ENCODE results near the gene TDG.
"Not testable (repeated sequence)": the region's sequence is repeated elsewhere in the genome, so short reads cannot be mapped to it uniquely, and the experiment has no call there.

Gene TDG

DNA sequence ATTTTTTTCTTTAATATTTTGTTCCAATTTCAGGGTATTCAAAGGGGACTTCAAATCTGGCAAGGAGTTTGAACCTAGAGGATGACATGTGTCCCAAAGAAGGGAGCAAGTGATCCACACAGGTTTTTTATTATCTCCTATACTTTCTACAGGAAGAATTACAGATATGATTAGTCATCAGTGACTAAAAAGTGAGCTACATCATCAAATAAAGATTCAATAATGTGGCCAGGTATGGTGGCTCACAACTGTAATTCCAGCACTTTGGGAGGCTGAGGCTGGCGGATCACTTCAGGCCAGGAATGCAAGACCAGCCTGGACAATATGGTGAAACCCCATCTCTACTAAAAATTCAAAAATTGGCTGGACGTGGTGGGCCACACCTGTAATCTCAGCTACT is 60.1 kb downstream of the TDG start:
- DNase-seq, result no peak

DNA sequence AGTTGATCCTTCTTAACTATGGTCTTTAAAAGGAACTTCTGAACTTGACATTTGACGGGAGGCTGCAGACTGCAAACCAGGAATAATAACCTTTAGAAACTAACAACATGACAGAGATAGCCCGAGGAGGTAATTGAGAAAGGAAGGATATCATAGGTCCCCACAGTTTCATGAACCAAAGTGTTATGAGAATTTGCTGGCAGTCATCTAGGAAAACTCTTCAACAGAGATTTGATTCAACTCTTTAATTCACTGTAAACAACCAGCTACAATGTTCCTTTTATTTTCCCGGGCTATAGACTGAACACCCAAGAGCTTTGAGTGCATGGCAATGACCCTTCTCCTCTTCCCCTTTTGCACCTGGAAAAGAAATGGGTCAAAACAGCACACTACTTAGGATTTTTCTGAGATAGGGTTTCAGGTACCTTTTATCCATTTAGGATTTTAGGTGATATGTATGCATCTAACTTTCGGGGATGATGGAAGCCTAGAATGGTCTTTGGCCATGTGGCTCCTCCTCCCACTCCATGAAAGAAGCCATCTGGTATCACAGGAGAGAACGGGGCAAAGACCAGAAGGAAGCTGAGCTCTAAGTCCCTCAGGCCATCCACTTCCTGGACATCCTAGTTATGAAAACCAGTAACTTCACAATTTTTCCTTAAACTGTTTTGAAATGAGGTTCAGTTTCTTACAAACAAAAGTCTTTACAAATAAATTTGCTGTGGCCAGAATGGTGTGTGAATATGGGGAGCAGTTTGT is 61.3 kb downstream of the TDG start:
- DNase-seq, result no peak

DNA sequence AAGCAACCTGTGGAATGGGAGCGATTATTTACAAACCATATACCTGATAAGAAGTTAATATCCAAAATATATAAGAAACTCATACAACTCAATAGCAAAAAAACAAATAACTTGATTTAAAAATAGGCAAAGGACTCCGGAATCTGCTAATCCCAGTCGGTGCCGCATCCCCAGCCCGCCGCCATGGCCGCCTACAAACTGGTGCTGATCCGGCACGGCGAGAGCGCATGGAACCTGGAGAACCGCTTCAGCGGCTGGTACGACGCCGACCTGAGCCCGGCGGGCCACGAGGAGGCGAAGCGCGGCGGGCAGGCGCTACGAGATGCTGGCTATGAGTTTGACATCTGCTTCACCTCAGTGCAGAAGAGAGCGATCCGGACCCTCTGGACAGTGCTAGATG is 64.9 kb downstream of the TDG start:
- DNase-seq, result not testable (repeated sequence)

DNA sequence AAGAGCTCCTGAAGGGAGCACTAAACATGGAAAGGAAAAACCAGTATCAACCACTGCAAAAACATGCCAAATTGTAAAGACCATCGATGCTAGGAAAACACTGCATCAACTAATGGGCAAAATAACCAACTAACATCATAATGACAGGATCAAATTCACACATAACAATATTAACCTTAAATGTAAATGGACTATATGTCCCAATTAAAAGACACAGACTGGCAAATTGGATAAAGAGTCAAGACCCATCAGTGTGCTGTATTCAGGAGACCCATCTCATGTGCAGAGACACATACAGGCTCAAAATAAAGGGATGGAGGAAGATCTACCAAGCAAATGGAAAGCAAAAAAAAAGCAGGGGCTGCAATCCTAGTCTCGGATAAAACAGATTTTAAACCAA is 70.5 kb downstream of the TDG start:
- not testable (repeated sequence) for DNase-seq

Measured in NCI-H1930 (cell line).